GM06990 (cell line): ENCODE measurements around the gene NEK11.

Source experiments
- DNase-seq: peaks from one replicate; pipeline ENCODE4 v3.0.0-alpha.2; 2011; ENCODE audit not compliant: insufficient read length; ENCODE audit errors: extremely low read depth
- H3K27me3 ChIP-seq: replicated peaks from 2 replicates; pipeline ENCODE4 v1.6.0; 2011; ENCODE audit warnings: low read length; ENCODE audit not compliant: control insufficient read depth, insufficient read depth
- H3K36me3 ChIP-seq: 2 replicates; pipeline ENCODE4 v1.5.1; 2011; ENCODE audit warnings: low read length; ENCODE audit not compliant: control insufficient read depth, insufficient read depth
- H3K4me3 ChIP-seq: replicated peaks from 2 replicates; pipeline ENCODE4 v1.5.1; 2011; ENCODE audit warnings: low read depth, mild to moderate bottlenecking, control low read depth, low read length
- TF ChIP-seq, protein P1 (sequence below): IDR thresholded peaks from 2 replicates; pipeline ENCODE4 v1.5.1; 2011; ENCODE audit warnings: low read length, control low read depth, mild to moderate bottlenecking, inconsistent platforms; ENCODE audit not compliant: insufficient read depth, poor library complexity, severe bottlenecking

Gene NEK11

DNA sequence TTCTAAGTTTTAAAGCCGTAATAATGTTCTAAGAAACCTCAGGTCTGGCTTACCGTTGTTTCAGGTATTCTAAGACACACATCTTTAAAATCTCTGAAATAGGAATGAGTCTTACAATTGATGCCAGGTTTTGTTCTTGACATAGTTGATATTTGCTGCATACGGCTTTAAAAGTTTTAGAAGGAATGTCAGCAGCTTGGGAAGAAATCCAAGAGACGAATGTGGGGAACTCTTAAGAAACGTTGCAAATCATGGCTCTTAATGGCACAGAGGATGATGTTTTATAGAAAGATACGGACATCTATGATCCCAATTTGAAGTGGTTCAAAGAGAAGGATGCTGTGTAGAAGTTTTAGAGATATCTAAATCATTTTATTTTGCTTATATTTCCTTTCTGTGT lies 366.4 kb downstream of the NEK11 start:
- no peak for DNase-seq
- Histone ChIP-seq H3K36me3 (no peaks in the 10 kb centered on the region), H3K4me3 (no peak overlapping the region), H3K27me3 (no peaks in the 10 kb centered on the region)
- TF ChIP-seq, protein P1, sequence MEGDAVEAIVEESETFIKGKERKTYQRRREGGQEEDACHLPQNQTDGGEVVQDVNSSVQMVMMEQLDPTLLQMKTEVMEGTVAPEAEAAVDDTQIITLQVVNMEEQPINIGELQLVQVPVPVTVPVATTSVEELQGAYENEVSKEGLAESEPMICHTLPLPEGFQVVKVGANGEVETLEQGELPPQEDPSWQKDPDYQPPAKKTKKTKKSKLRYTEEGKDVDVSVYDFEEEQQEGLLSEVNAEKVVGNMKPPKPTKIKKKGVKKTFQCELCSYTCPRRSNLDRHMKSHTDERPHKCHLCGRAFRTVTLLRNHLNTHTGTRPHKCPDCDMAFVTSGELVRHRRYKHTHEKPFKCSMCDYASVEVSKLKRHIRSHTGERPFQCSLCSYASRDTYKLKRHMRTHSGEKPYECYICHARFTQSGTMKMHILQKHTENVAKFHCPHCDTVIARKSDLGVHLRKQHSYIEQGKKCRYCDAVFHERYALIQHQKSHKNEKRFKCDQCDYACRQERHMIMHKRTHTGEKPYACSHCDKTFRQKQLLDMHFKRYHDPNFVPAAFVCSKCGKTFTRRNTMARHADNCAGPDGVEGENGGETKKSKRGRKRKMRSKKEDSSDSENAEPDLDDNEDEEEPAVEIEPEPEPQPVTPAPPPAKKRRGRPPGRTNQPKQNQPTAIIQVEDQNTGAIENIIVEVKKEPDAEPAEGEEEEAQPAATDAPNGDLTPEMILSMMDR = no peak

- TF ChIP-seq, protein P1 = no peak
Measured at GRCh38 chr3:131393868-131394267, 367.2 kb downstream of the NEK11 start.

DNA sequence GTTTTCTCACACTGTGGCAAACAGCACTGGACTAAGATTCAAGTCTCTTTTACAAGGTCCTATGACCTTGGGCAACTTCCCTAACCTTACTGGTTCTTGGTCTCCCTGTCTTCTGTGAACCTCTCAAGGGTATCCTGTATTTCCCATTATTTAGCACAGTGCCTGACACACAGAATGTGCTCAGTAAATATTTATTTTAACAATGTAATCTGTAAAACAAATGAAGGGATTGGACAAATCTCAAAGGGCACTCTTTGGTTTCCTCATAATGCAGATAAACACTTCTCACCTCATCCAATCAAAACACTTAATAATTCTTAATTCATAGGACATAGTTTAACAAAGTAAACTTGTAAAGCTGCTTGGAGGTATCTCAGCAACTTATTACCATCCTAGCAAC lies 367.7 kb downstream of the NEK11 start:
- Histone ChIP-seq H3K36me3 (no peaks in the 10 kb centered on the region), H3K27me3 (no peaks in the 10 kb centered on the region), H3K4me3 (no peak overlapping the region)
- DNase-seq = no peak
- TF ChIP-seq, protein P1 = no peak

More at GRCh38 chr3:131393868-131394267, 367.2 kb downstream of the NEK11 start:
- DNase-seq = no peak
- no peak overlapping the region for H3K4me3 ChIP-seq
- H3K27me3 ChIP-seq = no peaks in the 10 kb centered on the region
- H3K36me3 ChIP-seq = no peaks in the 10 kb centered on the region

DNA sequence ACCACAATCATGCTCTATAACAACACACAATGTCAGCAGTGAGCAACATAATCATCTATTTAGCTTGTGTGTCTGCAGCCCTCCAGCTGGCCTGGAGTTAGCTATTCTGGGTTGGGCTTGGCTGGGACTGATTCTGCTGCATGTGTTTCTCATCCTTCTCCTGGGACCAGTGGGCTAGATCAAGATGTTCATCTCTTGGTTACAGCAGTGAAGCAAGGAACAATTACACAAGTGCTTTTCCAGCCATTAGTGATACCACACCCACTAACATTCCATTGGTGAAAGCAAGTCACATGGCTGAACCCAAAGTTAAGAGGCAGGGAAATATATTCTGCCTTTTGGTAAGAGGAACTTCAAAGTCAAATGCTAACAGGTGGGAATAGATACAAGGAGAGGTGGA lies 369.5 kb downstream of the NEK11 start:
- DNase-seq = no peak
- TF ChIP-seq, protein P1 = no peak
- H3K27me3 ChIP-seq = no peaks in the 10 kb centered on the region
- H3K4me3 ChIP-seq = no peak overlapping the region
- H3K36me3 ChIP-seq = no peaks in the 10 kb centered on the region

DNA sequence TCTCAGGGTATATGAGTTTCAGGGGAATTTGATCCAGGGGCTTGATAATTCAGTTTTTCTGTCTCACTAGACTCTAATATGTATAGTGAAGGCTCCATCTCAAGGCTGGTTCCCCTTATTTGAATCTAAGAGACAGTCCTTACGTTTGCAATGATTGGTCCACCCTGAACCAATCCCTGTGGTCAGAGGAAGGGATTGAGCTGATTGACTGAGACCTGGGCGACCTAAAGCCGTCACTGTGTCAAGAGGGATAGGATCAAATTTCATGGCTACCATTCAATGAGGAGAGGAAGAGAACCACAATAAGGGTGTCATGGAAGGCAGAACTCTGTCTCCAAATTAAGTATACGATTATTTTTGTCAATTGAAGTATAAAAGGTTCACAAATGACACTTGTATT lies 371.2 kb downstream of the NEK11 start:
- Histone ChIP-seq H3K36me3 (no peaks in the 10 kb centered on the region), H3K4me3 (no peak overlapping the region), H3K27me3 (no peaks in the 10 kb centered on the region)
- DNase-seq = no peak
- TF ChIP-seq, protein P1 = no peak
